Kidney (tissue), 14 donors: Measurements from ENCODE around the gene HOXB2. TPM values are rescaled to one million over a fixed set of nuclear protein-coding genes. Genes with fewer than 3 reads are reported as not detected.
A peak's percentile ranks its signal among the peaks of the same experiment; 100 is the strongest.

Source experiments
- DNase-seq, 5 donors: peaks; one replicate each; pipeline ENCODE4 v3.0.0-alpha.2; 2013 to 2020
- FAIRE-seq: peaks from 2 replicates; lab custom pipeline; 2012; peaks lifted over from hg19 to GRCh38; lab: Jason Lieb, UNC
- H3K27ac ChIP-seq, 2 donors: one replicate each; pipeline ENCODE4 v1.7.0; 2013; ENCODE audit warnings: low read depth in 2 of 2, low read length in 2 of 2, inconsistent platforms in 1 of 2
- H3K27me3 ChIP-seq: one replicate; pipeline ENCODE4 v1.7.1; 2013; ENCODE audit warnings: low read length, inconsistent platforms; ENCODE audit not compliant: control insufficient read depth, insufficient read depth
- H3K36me3 ChIP-seq, 3 donors: one replicate each; pipeline versions ENCODE4 v1.7.0 to v1.7.1; 2013; ENCODE audit warnings: low read length in 3 of 3, control low read depth in 1 of 3, inconsistent platforms in 1 of 3; ENCODE audit not compliant: insufficient read depth in 3 of 3, control insufficient read depth in 2 of 3
- H3K4me1 ChIP-seq, 3 donors: one replicate each; pipeline versions ENCODE4 v1.7.0 to v1.7.1; 2013; ENCODE audit warnings: low read length in 3 of 3, inconsistent platforms in 1 of 3, low read depth in 1 of 3; ENCODE audit not compliant: control insufficient read depth in 2 of 3, insufficient read depth in 2 of 3
- H3K4me3 ChIP-seq, 3 donors: one replicate each; pipeline versions ENCODE4 v1.7.0 to v1.8.1; 2013; ENCODE audit warnings: low read length in 3 of 3, control low read depth in 1 of 3, inconsistent platforms in 1 of 3
- H3K9ac ChIP-seq, 3 donors: one replicate each; pipeline versions ENCODE4 v1.7.0 to v1.7.1; 2013; ENCODE audit warnings: low read length in 3 of 3, control low read depth in 1 of 3, inconsistent platforms in 1 of 3
- H3K9me3 ChIP-seq, 3 donors: one replicate each; pipeline versions ENCODE4 v1.7.0 to v1.7.1; 2013; ENCODE audit warnings: low read length in 3 of 3, control low read depth in 1 of 3, inconsistent platforms in 1 of 3; ENCODE audit not compliant: control insufficient read depth in 2 of 3, insufficient read depth in 1 of 3
- CTCF ChIP-seq: IDR thresholded peaks from 3 replicates; pipeline ENCODE4 v1.5.1; 2012; ENCODE audit warnings: mild to moderate bottlenecking, moderate library complexity, borderline replicate concordance; ENCODE audit not compliant: insufficient read depth; ENCODE audit errors: extremely low read depth
- intact Hi-C: fragments of 100-400 bp; cut with DNase I; formaldehyde crosslinking; loops from one replicate; pipeline ENCODE4 v1.11.1; 2022
- polyA plus RNA-seq: library from polyadenylated mRNA; stranded (reverse); fragments of 350-450 nt; fragmentation: Illumina TruSeq; extraction: RNeasy Lipid Tissue Mini Kit (QIAGEN cat#74804); gene quantifications from one replicate; pipeline ENCODE4 v1.2.3, GENCODE V29; 2014; ENCODE audit warnings: low read depth, low replicate concordance; ENCODE audit not compliant: insufficient read depth
- total RNA-seq: library from RNA; stranded (reverse); fragmentation: NEBNext Ultra II Directional; extraction: Animal tissue kit (Norgen Biotek cat#: 25700); gene quantifications from one replicate; pipeline ENCODE4 v1.2.1, GENCODE V29; 2021
- donor health status: control.
- donor health status: control.
- donor health status: control.
- donor health status: control.
- donor health status: control.
- donor health status: DM: yes; HTN: yes; CAD: no.
- donor health status: Normal renal cell carcinoma (clear cell type).

Gene HOXB2
- total and polyA plus RNA-seq, 2 donors from 2014 or later = 30.7 to 61.9 TPM

DNA sequence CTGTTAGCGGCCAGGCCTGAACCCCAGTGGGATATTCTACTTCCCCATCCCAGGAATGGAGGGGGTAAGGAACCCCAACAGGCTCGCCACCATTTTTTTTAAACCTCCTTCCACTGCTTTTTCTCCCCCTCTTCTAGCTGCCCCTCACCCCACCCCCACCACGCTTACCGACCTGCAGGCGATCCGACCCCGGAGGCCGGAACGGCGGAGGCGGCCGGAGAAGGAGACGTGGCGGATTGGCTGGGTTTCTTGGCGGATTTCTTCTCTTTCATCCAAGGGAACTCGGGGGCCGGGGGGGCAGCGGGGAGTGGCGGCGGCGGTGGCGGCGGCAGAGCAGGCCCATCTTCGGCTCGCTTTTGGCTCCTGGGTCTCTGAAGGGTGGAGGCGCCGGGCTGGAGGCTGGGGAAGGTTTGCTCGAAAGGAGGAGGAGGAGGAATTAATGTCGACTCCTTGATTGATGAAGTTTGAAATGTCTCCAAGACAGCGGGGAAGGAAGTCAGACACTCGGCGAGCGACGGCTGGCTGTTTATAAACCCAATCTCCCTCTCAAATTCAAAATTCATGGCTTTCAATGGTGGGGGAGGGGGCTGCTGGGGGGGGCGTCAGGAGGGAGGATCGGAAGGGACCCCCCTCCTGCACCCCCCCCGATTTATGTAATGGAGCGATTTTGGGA is 424 bp downstream of the HOXB2 start:
- Histone ChIP-seq H3K27me3 (no peaks in the 10 kb centered on the region), H3K4me1 (peaks cover 9 to 32% (median 27%) of the 10 kb centered on the region in 3 donors), H3K36me3 (no peaks in the 10 kb centered on the region), H3K27ac (peak overlapping the region; percentile 95 to 96), H3K9ac (peak overlapping the region; percentile 91 to 99 (median 92)), H3K9me3 (no peaks in the 10 kb centered on the region), H3K4me3 (peak overlapping the region; percentile 85 to 89 (median 86))
- FAIRE-seq = no peak
- peak; percentile 88 to 96 (median 93) for DNase-seq
- no peak for TF ChIP-seq CTCF
- intact Hi-C loops = loop anchor here (5.0 kb wide), 1 partner anchor 33 kb away; the partner anchor contains the start of gene HOXB4

DNA sequence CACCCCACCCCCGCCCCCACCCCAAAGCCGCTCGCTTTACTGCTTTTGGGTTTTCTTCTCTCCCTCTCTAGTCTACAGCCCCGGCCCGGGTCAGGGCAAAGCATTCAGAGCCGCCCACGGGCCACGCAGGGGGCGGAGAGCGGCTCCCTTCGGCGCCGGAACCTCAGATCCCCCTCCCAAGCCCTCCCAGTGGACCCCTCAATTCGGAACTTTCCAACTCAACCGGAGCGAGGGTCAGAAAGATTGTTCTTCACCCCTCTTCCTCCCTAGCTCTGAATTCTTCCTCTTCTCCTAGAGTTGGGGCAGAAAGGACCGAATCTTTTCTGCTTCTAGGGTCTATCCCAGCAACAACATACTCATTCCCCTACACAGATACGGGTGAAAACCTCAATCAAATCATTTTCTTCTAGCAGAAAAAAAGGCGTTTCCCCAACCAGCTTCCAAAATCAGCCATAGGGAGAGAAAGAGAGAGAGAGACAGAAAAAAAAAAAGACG is 1.0 kb downstream of the HOXB2 start:
- no peak for TF ChIP-seq CTCF
- intact Hi-C loops = loop anchor here (5.0 kb wide), 1 partner anchor 33 kb away; the partner anchor contains the start of gene HOXB4
- Histone ChIP-seq H3K36me3 (no peaks in the 10 kb centered on the region), H3K9me3 (no peaks in the 10 kb centered on the region), H3K27me3 (no peaks in the 10 kb centered on the region), H3K4me3 (peak overlapping the region; percentile 85 to 89 (median 86)), H3K4me1 (peaks cover 9 to 32% (median 29%) of the 10 kb centered on the region in 3 donors), H3K27ac (peak overlapping the region; percentile 95 to 96), H3K9ac (peak overlapping the region; percentile 91 to 99 (median 92))
- peak in 1 of 5 donors; percentile 63 for DNase-seq
- FAIRE-seq = no peak

DNA sequence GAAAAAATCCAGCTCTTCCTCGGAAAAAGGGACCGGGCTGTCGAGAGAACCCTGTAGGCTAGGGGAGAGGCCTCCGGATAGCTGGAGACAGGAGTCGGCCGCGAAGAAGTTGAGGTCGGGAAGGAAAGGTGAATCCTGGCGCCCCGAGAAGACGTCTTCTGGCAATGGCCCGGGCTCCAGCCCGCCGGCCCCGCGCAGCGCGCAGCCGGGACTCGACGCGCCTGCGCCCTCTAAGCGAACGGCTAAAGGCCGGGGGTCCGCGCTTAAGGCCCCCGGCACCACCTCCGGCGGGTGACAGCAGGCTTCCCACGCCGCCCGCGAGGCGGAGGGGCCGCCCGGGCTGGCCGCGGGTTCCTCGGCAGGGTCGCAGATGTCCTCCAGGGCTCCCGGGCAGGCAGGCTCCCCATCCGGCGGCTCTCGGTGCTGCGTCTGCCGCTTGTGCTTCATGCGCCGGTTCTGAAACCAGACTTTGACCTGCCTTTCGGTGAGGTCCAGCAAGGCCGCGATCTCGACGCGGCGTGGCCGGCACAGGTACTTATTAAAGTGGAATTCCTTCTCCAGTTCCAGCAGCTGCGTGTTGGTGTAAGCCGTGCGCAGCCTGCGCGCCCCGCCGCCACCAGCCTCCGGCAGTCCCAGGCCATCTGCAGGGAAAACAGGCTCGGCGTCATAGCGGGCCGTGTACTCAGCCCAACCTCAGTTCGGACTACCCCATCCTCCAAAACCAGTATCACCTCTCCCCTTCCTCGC is 1.6 kb downstream of the HOXB2 start:
- Histone ChIP-seq H3K27me3 (no peaks in the 10 kb centered on the region), H3K4me3 (peak overlapping the region; percentile 85 to 89 (median 86)), H3K36me3 (no peaks in the 10 kb centered on the region), H3K9me3 (no peaks in the 10 kb centered on the region), H3K4me1 (peaks cover 7 to 29% (median 25%) of the 10 kb centered on the region in 3 donors), H3K27ac (peak overlapping the region; percentile 95 to 96), H3K9ac (peak overlapping the region; percentile 90 to 99 (median 92))
- no peak for TF ChIP-seq CTCF
- intact Hi-C loops = loop anchor here (5.0 kb wide), 1 partner anchor 34 kb away; the partner anchor contains the start of gene HOXB4
- DNase-seq (peak in 4 of 5 donors; percentile 51 to 74 (median 65)), FAIRE-seq (no peak)
